ENCODE results near the gene RASA3.

- TF ChIP-seq CEBPG (CRISPR knock-in tag; IDR thresholded peaks at IDR 0.05) (no peak), CEBPG (tag; conservative IDR thresholded peaks at IDR 0.05 in 1 of 2, IDR thresholded peaks at IDR 0.05 in 1 of 2) (no peak), NELFE (IDR thresholded peaks at IDR 0.05; ENCODE audit: insufficient read depth, insufficient read length) (no peak)
- TF ChIP-seq, protein P1, sequence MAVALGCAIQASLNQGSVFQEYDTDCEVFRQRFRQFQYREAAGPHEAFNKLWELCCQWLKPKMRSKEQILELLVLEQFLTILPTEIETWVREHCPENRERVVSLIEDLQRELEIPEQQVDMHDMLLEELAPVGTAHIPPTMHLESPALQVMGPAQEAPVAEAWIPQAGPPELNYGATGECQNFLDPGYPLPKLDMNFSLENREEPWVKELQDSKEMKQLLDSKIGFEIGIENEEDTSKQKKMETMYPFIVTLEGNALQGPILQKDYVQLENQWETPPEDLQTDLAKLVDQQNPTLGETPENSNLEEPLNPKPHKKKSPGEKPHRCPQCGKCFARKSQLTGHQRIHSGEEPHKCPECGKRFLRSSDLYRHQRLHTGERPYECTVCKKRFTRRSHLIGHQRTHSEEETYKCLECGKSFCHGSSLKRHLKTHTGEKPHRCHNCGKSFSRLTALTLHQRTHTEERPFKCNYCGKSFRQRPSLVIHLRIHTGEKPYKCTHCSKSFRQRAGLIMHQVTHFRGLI (CRISPR knock-in tag; IDR thresholded peaks at IDR 0.05): no peak
Measured at GRCh38 chr13:114111577-114111976, 20.8 kb downstream of the RASA3 start.

Measured in K562 (cell line).